Left kidney (tissue), 2 donors: ENCODE data around the gene ATG9B. TPM values are rescaled to one million over a fixed set of nuclear protein-coding genes. Genes with fewer than 3 reads are reported as not detected.

ENCODE experiments used
- DNase-seq: peaks from one replicate; pipeline ENCODE4 v3.0.0-alpha.2; 2013
- polyA plus RNA-seq: library from polyadenylated mRNA; unstranded; fragments of 120-200 nt; gene quantifications from one replicate; pipeline ENCODE4 v1.2.1, GENCODE V29; 2013; ENCODE audit not compliant: insufficient read length

The ATG9B gene
- polyA plus RNA-seq, 1 donor, result 3.0 TPM

DNA sequence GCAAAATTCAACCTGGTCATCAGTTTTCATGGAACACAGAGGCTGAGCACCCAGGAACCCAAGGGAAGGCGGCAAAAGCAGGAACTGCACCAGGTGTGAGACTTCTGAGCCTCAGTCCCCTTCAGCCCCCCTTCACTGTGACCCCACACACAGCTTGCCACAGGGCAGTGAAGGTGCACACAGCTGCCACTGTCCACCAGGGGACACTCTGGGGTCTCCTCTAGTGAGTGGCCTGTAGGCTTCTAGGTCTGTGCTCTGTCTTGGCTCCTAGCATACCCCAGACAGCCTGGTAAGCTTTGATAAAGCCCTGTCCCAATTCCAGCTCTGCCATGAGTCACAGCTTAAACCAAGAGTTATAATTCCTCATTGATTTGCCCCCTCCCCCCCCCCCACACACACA is 58.3 kb downstream of the ATG9B start:
- DNase-seq, result no peak

- DNase-seq, result no peak
Measured at GRCh38 chr7:150965273-150965830, 58.9 kb downstream of the ATG9B start.

Other genes starting within 250 kb of the ATG9B start
- gene TMEM176B, start 224.1 kb downstream of the ATG9B start, polyA plus RNA-seq, result 78.4 TPM
- 90.9 TPM for gene TMEM176A, start 223.7 kb downstream of the ATG9B start, polyA plus RNA-seq
- 54.2 TPM for gene AOC1, start 172.0 kb downstream of the ATG9B start, polyA plus RNA-seq
- gene KCNH2, start 46.2 kb downstream of the ATG9B start, polyA plus RNA-seq, result 13.1 TPM
- 8.7 TPM for gene NOS3, start 33.5 kb downstream of the ATG9B start, polyA plus RNA-seq
- 28.4 TPM for gene ABCB8, start 4.0 kb upstream of the ATG9B start, polyA plus RNA-seq
- 2.3 TPM for gene ASIC3, start 24.0 kb upstream of the ATG9B start, polyA plus RNA-seq
- 17.8 TPM for gene CDK5, start 33.4 kb upstream of the ATG9B start, polyA plus RNA-seq
- 84.4 TPM for gene SLC4A2, start 35.1 kb upstream of the ATG9B start, polyA plus RNA-seq
- 47.8 TPM for gene FASTK, start 56.3 kb upstream of the ATG9B start, polyA plus RNA-seq
- 19.7 TPM for gene TMUB1, start 59.0 kb upstream of the ATG9B start, polyA plus RNA-seq
- gene AGAP3, start 62.0 kb upstream of the ATG9B start, polyA plus RNA-seq, result 65.0 TPM
- gene GBX1, start 143.2 kb upstream of the ATG9B start, polyA plus RNA-seq, result 0.22 TPM
- not detected for gene ASB10, start 162.8 kb upstream of the ATG9B start, polyA plus RNA-seq
- not detected for gene H2BK1, start 186.0 kb upstream of the ATG9B start, polyA plus RNA-seq
- 24.6 TPM for gene ABCF2, start 202.7 kb upstream of the ATG9B start, polyA plus RNA-seq
- gene CHPF2, start 208.0 kb upstream of the ATG9B start, polyA plus RNA-seq, result 21.2 TPM
- gene SMARCD3, start 224.2 kb upstream of the ATG9B start, polyA plus RNA-seq, result 80.6 TPM